Gastrocnemius medialis (tissue), 4 donors: Measurements from ENCODE around the gene CRB2.

Experiments used
- POLR2A ChIP-seq, 2 donors: fragments of 450-650 bp; IDR thresholded peaks; one replicate each; pipeline ENCODE4 v1.6.1; 2017; ENCODE audit warnings: antibody characterized with exemption in 2 of 2, mild to moderate bottlenecking in 2 of 2, moderate library complexity in 2 of 2
- TF ChIP-seq, protein P1 (sequence below), 5 experiments: fragments of 450-650 bp in 3 of 5; fragments of 200-600 bp in 2 of 5; sonication (generic) in 2 of 5; IDR thresholded peaks in 4 of 5; conservative IDR thresholded peaks in 1 of 5; 1 replicate in 4 of 5; 2 replicates in 1 of 5; pipeline ENCODE4 v1.5.1; 2016 to 2019; ENCODE audit warnings: antibody characterized with exemption in 5 of 5, mild to moderate bottlenecking in 3 of 5, moderate library complexity in 3 of 5

DNA sequence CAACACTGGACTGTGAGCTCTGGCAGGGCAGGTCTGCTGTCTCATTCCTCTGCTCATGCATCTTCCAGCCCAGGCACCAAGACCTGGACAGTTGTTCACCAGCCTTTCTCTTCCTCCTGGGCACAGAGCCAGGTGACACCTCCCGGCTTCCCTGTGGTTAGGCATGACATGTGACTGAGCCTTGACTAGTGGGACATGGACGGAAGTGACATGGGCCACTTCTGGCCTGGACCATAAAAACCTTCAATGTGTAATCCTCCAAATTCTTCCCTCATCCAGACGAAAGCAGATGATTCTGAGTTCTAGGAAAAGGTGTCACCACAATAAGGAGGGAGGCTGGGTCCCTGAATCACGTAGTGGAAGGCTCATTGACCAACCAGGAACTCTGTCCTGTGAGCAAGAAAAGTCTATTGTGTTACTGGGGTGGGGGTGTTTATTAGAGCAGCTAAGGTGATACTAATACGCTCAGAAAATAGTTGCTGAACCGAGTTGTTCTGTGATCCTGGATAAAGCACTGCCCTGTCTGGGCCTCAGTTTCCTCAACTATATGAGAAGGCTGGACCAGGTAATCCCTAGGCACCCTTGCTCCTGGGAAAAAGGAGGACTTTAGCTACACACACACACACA, 26.6 kb upstream of the CRB2 start:
- no peak for TF ChIP-seq POLR2A (IDR thresholded peaks at IDR 0.05)
- TF ChIP-seq, protein P1, sequence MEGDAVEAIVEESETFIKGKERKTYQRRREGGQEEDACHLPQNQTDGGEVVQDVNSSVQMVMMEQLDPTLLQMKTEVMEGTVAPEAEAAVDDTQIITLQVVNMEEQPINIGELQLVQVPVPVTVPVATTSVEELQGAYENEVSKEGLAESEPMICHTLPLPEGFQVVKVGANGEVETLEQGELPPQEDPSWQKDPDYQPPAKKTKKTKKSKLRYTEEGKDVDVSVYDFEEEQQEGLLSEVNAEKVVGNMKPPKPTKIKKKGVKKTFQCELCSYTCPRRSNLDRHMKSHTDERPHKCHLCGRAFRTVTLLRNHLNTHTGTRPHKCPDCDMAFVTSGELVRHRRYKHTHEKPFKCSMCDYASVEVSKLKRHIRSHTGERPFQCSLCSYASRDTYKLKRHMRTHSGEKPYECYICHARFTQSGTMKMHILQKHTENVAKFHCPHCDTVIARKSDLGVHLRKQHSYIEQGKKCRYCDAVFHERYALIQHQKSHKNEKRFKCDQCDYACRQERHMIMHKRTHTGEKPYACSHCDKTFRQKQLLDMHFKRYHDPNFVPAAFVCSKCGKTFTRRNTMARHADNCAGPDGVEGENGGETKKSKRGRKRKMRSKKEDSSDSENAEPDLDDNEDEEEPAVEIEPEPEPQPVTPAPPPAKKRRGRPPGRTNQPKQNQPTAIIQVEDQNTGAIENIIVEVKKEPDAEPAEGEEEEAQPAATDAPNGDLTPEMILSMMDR (IDR thresholded peaks at IDR 0.05 in 4 of 5, conservative IDR thresholded peaks at IDR 0.05 in 1 of 5) = no peak
